IPS-18c (cell line): ENCODE results near the gene RAB3C.

Experiments used
- H3K4me3 ChIP-seq: 2 replicates; pipeline ENCODE4 v1.7.0; 2013; ENCODE audit warnings: low read depth, mild to moderate bottlenecking, low read length, moderate library complexity; ENCODE audit not compliant: insufficient read depth
- H3K9me3 ChIP-seq: one replicate; pipeline ENCODE4 v1.6.1; 2013; ENCODE audit warnings: mild to moderate bottlenecking, low read length, moderate library complexity; ENCODE audit not compliant: control insufficient read depth, insufficient read depth

Gene RAB3C

GRCh38 chr5:58738336-58738735, 155.5 kb downstream of the RAB3C start:
- Histone ChIP-seq H3K9me3 (no peaks in the 10 kb centered on the region), H3K4me3 (no peak overlapping the region)

GRCh38 chr5:58739051-58739450, 156.2 kb downstream of the RAB3C start:
- H3K9me3 ChIP-seq: no peaks in the 10 kb centered on the region
- H3K4me3 ChIP-seq: no peak overlapping the region

GRCh38 chr5:58740956-58741355, 158.1 kb downstream of the RAB3C start:
- Histone ChIP-seq H3K4me3 (no peak overlapping the region), H3K9me3 (no peaks in the 10 kb centered on the region)

GRCh38 chr5:58745350-58745749, 162.5 kb downstream of the RAB3C start:
- H3K9me3 ChIP-seq: no peaks in the 10 kb centered on the region
- H3K4me3 ChIP-seq: no peak overlapping the region

GRCh38 chr5:58746321-58746720, 163.4 kb downstream of the RAB3C start:
- Histone ChIP-seq H3K4me3 (no peak overlapping the region), H3K9me3 (no peaks in the 10 kb centered on the region)

GRCh38 chr5:58750036-58750435, 167.2 kb downstream of the RAB3C start:
- no peaks in the 10 kb centered on the region for H3K9me3 ChIP-seq
- no peak overlapping the region for H3K4me3 ChIP-seq

- H3K4me3 ChIP-seq: no peak overlapping the region
- no peaks in the 10 kb centered on the region for H3K9me3 ChIP-seq
Measured at GRCh38 chr5:58751222-58751837, 168.5 kb downstream of the RAB3C start.

- no peaks in the 10 kb centered on the region for H3K9me3 ChIP-seq
- H3K4me3 ChIP-seq: no peak overlapping the region
Measured at GRCh38 chr5:58752104-58752503, 169.2 kb downstream of the RAB3C start.

- H3K9me3 ChIP-seq: no peaks in the 10 kb centered on the region
- H3K4me3 ChIP-seq: no peak overlapping the region
Measured at GRCh38 chr5:58753446-58753845, 170.6 kb downstream of the RAB3C start.

- Histone ChIP-seq H3K9me3 (no peaks in the 10 kb centered on the region), H3K4me3 (no peak overlapping the region)
Measured at GRCh38 chr5:58754250-58754649, 171.4 kb downstream of the RAB3C start.

- Histone ChIP-seq H3K4me3 (no peak overlapping the region), H3K9me3 (no peaks in the 10 kb centered on the region)
Measured at GRCh38 chr5:58755397-58755796, 172.5 kb downstream of the RAB3C start.

- Histone ChIP-seq H3K4me3 (no peak overlapping the region), H3K9me3 (no peaks in the 10 kb centered on the region)
Measured at GRCh38 chr5:58759745-58760144, 176.9 kb downstream of the RAB3C start.

GRCh38 chr5:58760222-58760621, 177.3 kb downstream of the RAB3C start:
- no peaks in the 10 kb centered on the region for H3K9me3 ChIP-seq
- no peak overlapping the region for H3K4me3 ChIP-seq

GRCh38 chr5:58761407-58761806, 178.5 kb downstream of the RAB3C start:
- Histone ChIP-seq H3K4me3 (no peak overlapping the region), H3K9me3 (no peaks in the 10 kb centered on the region)

- Histone ChIP-seq H3K4me3 (no peak overlapping the region), H3K9me3 (no peaks in the 10 kb centered on the region)
Measured at GRCh38 chr5:58763390-58763789, 180.5 kb downstream of the RAB3C start.

- Histone ChIP-seq H3K9me3 (no peaks in the 10 kb centered on the region), H3K4me3 (no peak overlapping the region)
Measured at GRCh38 chr5:58764199-58764598, 181.3 kb downstream of the RAB3C start.

- H3K9me3 ChIP-seq: no peaks in the 10 kb centered on the region
- no peak overlapping the region for H3K4me3 ChIP-seq
Measured at GRCh38 chr5:58765058-58765457, 182.2 kb downstream of the RAB3C start.

GRCh38 chr5:58767104-58767503, 184.2 kb downstream of the RAB3C start:
- Histone ChIP-seq H3K9me3 (no peaks in the 10 kb centered on the region), H3K4me3 (no peak overlapping the region)

- H3K9me3 ChIP-seq: no peaks in the 10 kb centered on the region
- no peak overlapping the region for H3K4me3 ChIP-seq
Measured at GRCh38 chr5:58770136-58770535, 187.3 kb downstream of the RAB3C start.
